NCI-H146 treated with DMSO at 0.1 percent for 48 hours (cell line): ENCODE data around the gene SLC4A1.

ENCODE experiments used
- DNase-seq: peaks from one replicate; lab custom pipeline; 2025; ENCODE audit not compliant: unreplicated experiment; lab: John Stamatoyannopoulos, UW

Gene SLC4A1

GRCh38 chr17:44267818-44268490, at the start of gene SLC4A1:
Gene SLC4A1 (minus strand): TSS chr17:44268135. CDS start chr17:44262866, 5,269 bp downstream.
- no peak for DNase-seq

- no peak for DNase-seq
Observed at GRCh38 chr17:44317545-44317944, 49.6 kb upstream of the SLC4A1 start.

GRCh38 chr17:44315760-44316731, 48.1 kb upstream of the SLC4A1 start:
- DNase-seq: no peak

- no peak for DNase-seq
Observed at GRCh38 chr17:44314869-44315661, 47.1 kb upstream of the SLC4A1 start.

- DNase-seq: no peak
Observed at GRCh38 chr17:44314524-44314868, 46.6 kb upstream of the SLC4A1 start.

- DNase-seq: no peak
Observed at GRCh38 chr17:44314031-44314430, 46.1 kb upstream of the SLC4A1 start.

GRCh38 chr17:44312396-44313104, 44.6 kb upstream of the SLC4A1 start:
- DNase-seq: no peak

- no peak for DNase-seq
Observed at GRCh38 chr17:44311562-44312181, 43.7 kb upstream of the SLC4A1 start.

GRCh38 chr17:44310609-44311376, 42.9 kb upstream of the SLC4A1 start:
- DNase-seq: no peak

- no peak for DNase-seq
Observed at GRCh38 chr17:44310188-44310587, 42.3 kb upstream of the SLC4A1 start.

- no peak for DNase-seq
Observed at GRCh38 chr17:44309472-44309871, 41.5 kb upstream of the SLC4A1 start.

GRCh38 chr17:44308865-44309264, 40.9 kb upstream of the SLC4A1 start:
- peak; percentile 34 for DNase-seq

- peak; percentile 76 for DNase-seq
Observed at GRCh38 chr17:44308320-44308818, 40.4 kb upstream of the SLC4A1 start, which contains the start of gene RUNDC3A. Gene RUNDC3A (plus strand): TSS chr17:44308601. CDS start chr17:44308833, 232 bp downstream.

GRCh38 chr17:44307387-44308186, 39.7 kb upstream of the SLC4A1 start:
- DNase-seq: peak; percentile 44

GRCh38 chr17:44304651-44305050, 36.7 kb upstream of the SLC4A1 start:
- DNase-seq: no peak

GRCh38 chr17:44297975-44298374, 30.0 kb upstream of the SLC4A1 start:
- no peak for DNase-seq

GRCh38 chr17:44293509-44294226, 25.7 kb upstream of the SLC4A1 start:
- no peak for DNase-seq

- no peak for DNase-seq
Observed at GRCh38 chr17:44287651-44288050, 19.7 kb upstream of the SLC4A1 start.
